GM12878 (cell line): ENCODE measurements around the gene METTL16.

Source experiments
- BRCA1 ChIP-seq: IDR thresholded peaks from 2 replicates; pipeline ENCODE4 v1.6.1; 2011; ENCODE audit warnings: low read depth, low read length, improper control_type of control experiment
- CBFB ChIP-seq: IDR thresholded peaks from 2 replicates; pipeline ENCODE4 v1.6.1; 2016; ENCODE audit warnings: antibody characterized with exemption, low read depth
- CHD2 ChIP-seq: IDR thresholded peaks from 2 replicates; pipeline ENCODE4 v1.6.1; 2011; ENCODE audit warnings: low read depth, low read length, improper control_type of control experiment, borderline replicate concordance
- EGR1 ChIP-seq, 2 experiments: IDR thresholded peaks; 1 replicate in 1 of 2; 2 replicates in 1 of 2; pipeline ENCODE4 v1.6.1; 2011 to 2012; ENCODE audit warnings: low read depth in 2 of 2, low read length in 2 of 2, borderline replicate concordance in 1 of 2, mild to moderate bottlenecking in 1 of 2, moderate library complexity in 1 of 2
- KDM1A ChIP-seq: fragments of 200-600 bp; sonication (generic); IDR thresholded peaks from 2 replicates; pipeline ENCODE4 v1.6.1; 2016; ENCODE audit warnings: borderline replicate concordance
- MEF2A ChIP-seq: IDR thresholded peaks from 2 replicates; pipeline ENCODE4 v1.6.1; 2011; ENCODE audit warnings: low read depth, mild to moderate bottlenecking, low read length, moderate library complexity; ENCODE audit not compliant: insufficient read depth
- MXI1 ChIP-seq: fragments of 150-350 bp; IDR thresholded peaks from 2 replicates; pipeline ENCODE4 v1.6.1; 2011; ENCODE audit warnings: low read depth, mild to moderate bottlenecking, inconsistent platforms, low read length, improper control_type of control experiment
- POLR2A ChIP-seq: IDR thresholded peaks from 2 replicates; pipeline ENCODE4 v1.6.1; 2011; ENCODE audit warnings: low read depth, mild to moderate bottlenecking, low read length
- POLR2AphosphoS5 ChIP-seq: IDR thresholded peaks from 2 replicates; pipeline ENCODE4 v1.6.1; 2011; ENCODE audit warnings: mild to moderate bottlenecking, low read length, inconsistent platforms
- ZSCAN29 ChIP-seq: fragments of 450-650 bp; IDR thresholded peaks from 2 replicates; pipeline ENCODE4 v1.6.1; 2017; ENCODE audit warnings: mild to moderate bottlenecking, moderate library complexity
- TF ChIP-seq, protein P1 (sequence below): IDR thresholded peaks from 2 replicates; pipeline ENCODE4 v1.6.1; 2011; ENCODE audit warnings: borderline replicate concordance, low read depth, mild to moderate bottlenecking, moderate library complexity, mixed read lengths, low read length; ENCODE audit not compliant: insufficient read depth; ENCODE audit errors: extremely low read length
- TF ChIP-seq, protein P2 (sequence below): fragments of 450-650 bp; IDR thresholded peaks from 2 replicates; pipeline ENCODE4 v1.6.1; 2017; ENCODE audit warnings: mild to moderate bottlenecking
- TF ChIP-seq, protein P3 (sequence below), 3 experiments: IDR thresholded peaks in 2 of 3; conservative IDR thresholded peaks in 1 of 3; 2 replicates each; pipeline ENCODE4 v1.5.1; 2011; ENCODE audit warnings: low read depth in 3 of 3, low read length in 3 of 3, mild to moderate bottlenecking in 3 of 3, control low read depth in 2 of 3, moderate library complexity in 2 of 3, inconsistent platforms in 1 of 3, mixed read lengths in 1 of 3; ENCODE audit not compliant: control insufficient read depth in 2 of 3, insufficient read depth in 1 of 3; ENCODE audit errors: extremely low read depth in 1 of 3
- TF ChIP-seq, protein P4 (sequence below): fragments of 450-650 bp; formaldehyde crosslinking; IDR thresholded peaks from 2 replicates; pipeline ENCODE4 v1.5.0; 2022; ENCODE audit warnings: mild to moderate bottlenecking, missing genetic modification characterization

DNA sequence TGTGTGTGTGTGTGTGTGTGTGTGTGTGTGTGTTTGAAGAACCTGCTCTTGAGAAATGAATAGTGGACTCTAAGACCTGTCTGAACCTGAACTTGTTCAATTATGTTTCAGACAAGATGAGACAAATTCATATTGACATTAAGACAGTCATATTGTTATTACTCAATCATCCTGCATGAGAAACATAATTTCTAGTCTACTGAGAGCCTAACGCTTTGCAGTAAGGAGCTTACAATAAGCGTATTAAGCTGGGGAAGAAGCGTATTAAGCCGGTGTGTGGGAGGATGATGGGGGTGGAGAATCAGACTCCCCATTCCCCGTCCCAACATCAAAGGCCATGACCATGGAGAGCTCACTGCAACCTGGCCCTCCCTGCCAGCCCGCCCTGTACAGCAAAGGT is 88.4 kb downstream of the METTL16 start:
- no peak for TF ChIP-seq MEF2A
- no peak for TF ChIP-seq ZSCAN29
- no peak for TF ChIP-seq CBFB
- TF ChIP-seq, protein P1, sequence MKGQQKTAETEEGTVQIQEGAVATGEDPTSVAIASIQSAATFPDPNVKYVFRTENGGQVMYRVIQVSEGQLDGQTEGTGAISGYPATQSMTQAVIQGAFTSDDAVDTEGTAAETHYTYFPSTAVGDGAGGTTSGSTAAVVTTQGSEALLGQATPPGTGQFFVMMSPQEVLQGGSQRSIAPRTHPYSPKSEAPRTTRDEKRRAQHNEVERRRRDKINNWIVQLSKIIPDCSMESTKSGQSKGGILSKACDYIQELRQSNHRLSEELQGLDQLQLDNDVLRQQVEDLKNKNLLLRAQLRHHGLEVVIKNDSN, result no peak
- TF ChIP-seq, protein P2, sequence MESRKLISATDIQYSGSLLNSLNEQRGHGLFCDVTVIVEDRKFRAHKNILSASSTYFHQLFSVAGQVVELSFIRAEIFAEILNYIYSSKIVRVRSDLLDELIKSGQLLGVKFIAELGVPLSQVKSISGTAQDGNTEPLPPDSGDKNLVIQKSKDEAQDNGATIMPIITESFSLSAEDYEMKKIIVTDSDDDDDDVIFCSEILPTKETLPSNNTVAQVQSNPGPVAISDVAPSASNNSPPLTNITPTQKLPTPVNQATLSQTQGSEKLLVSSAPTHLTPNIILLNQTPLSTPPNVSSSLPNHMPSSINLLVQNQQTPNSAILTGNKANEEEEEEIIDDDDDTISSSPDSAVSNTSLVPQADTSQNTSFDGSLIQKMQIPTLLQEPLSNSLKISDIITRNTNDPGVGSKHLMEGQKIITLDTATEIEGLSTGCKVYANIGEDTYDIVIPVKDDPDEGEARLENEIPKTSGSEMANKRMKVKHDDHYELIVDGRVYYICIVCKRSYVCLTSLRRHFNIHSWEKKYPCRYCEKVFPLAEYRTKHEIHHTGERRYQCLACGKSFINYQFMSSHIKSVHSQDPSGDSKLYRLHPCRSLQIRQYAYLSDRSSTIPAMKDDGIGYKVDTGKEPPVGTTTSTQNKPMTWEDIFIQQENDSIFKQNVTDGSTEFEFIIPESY, result no peak
- TF ChIP-seq POLR2A, result no peak
- no peak for TF ChIP-seq BRCA1
- TF ChIP-seq POLR2AphosphoS5, result no peak
- no peak for TF ChIP-seq CHD2
- TF ChIP-seq, protein P3, sequence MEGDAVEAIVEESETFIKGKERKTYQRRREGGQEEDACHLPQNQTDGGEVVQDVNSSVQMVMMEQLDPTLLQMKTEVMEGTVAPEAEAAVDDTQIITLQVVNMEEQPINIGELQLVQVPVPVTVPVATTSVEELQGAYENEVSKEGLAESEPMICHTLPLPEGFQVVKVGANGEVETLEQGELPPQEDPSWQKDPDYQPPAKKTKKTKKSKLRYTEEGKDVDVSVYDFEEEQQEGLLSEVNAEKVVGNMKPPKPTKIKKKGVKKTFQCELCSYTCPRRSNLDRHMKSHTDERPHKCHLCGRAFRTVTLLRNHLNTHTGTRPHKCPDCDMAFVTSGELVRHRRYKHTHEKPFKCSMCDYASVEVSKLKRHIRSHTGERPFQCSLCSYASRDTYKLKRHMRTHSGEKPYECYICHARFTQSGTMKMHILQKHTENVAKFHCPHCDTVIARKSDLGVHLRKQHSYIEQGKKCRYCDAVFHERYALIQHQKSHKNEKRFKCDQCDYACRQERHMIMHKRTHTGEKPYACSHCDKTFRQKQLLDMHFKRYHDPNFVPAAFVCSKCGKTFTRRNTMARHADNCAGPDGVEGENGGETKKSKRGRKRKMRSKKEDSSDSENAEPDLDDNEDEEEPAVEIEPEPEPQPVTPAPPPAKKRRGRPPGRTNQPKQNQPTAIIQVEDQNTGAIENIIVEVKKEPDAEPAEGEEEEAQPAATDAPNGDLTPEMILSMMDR (IDR thresholded peaks at IDR 0.05 in 2 of 3, conservative IDR thresholded peaks at IDR 0.05 in 1 of 3; ENCODE audit: control insufficient read depth in 2 of 3, extremely low read depth in 1 of 3, insufficient read depth in 1 of 3, low read depth in 3 of 3, low read length in 3 of 3), result no peak
- TF ChIP-seq KDM1A, result no peak
- TF ChIP-seq EGR1 (IDR thresholded peaks at IDR 0.05; ENCODE audit: borderline replicate concordance in 1 of 2, low read depth in 2 of 2, low read length in 2 of 2), result no peak
- no peak for TF ChIP-seq MXI1
- TF ChIP-seq, protein P4, sequence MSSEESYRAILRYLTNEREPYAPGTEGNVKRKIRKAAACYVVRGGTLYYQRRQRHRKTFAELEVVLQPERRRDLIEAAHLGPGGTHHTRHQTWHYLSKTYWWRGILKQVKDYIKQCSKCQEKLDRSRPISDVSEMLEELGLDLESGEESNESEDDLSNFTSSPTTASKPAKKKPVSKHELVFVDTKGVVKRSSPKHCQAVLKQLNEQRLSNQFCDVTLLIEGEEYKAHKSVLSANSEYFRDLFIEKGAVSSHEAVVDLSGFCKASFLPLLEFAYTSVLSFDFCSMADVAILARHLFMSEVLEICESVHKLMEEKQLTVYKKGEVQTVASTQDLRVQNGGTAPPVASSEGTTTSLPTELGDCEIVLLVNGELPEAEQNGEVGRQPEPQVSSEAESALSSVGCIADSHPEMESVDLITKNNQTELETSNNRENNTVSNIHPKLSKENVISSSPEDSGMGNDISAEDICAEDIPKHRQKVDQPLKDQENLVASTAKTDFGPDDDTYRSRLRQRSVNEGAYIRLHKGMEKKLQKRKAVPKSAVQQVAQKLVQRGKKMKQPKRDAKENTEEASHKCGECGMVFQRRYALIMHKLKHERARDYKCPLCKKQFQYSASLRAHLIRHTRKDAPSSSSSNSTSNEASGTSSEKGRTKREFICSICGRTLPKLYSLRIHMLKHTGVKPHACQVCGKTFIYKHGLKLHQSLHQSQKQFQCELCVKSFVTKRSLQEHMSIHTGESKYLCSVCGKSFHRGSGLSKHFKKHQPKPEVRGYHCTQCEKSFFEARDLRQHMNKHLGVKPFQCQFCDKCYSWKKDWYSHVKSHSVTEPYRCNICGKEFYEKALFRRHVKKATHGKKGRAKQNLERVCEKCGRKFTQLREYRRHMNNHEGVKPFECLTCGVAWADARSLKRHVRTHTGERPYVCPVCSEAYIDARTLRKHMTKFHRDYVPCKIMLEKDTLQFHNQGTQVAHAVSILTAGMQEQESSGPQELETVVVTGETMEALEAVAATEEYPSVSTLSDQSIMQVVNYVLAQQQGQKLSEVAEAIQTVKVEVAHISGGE (CRISPR knock-in tag), result no peak
